GM12892 (cell line): ENCODE data around the gene EXOSC10.
"Not testable (repeated sequence)": the region's sequence is repeated elsewhere in the genome, so short reads cannot be mapped to it uniquely, and the experiment has no call there.

Experiments used
- DNase-seq: peaks from one replicate; pipeline ENCODE4 v3.0.0; 2011; ENCODE audit not compliant: insufficient read length
- FAIRE-seq: peaks from 2 replicates; lab custom pipeline; 2011; peaks lifted over from hg19 to GRCh38; lab: Jason Lieb, UNC
- POLR2A ChIP-seq: IDR thresholded peaks from 2 replicates; pipeline ENCODE4 v1.6.1; 2011; ENCODE audit warnings: low read depth, low read length, control low read depth
- POLR2AphosphoS5 ChIP-seq: IDR thresholded peaks from 2 replicates; pipeline ENCODE4 v1.6.1; 2011; ENCODE audit warnings: low read depth, low read length, control low read depth
- TAF1 ChIP-seq: IDR thresholded peaks from 2 replicates; pipeline ENCODE4 v1.6.1; 2011; ENCODE audit warnings: low read depth, mild to moderate bottlenecking, control low read depth, low read length, borderline replicate concordance

The EXOSC10 gene

DNA sequence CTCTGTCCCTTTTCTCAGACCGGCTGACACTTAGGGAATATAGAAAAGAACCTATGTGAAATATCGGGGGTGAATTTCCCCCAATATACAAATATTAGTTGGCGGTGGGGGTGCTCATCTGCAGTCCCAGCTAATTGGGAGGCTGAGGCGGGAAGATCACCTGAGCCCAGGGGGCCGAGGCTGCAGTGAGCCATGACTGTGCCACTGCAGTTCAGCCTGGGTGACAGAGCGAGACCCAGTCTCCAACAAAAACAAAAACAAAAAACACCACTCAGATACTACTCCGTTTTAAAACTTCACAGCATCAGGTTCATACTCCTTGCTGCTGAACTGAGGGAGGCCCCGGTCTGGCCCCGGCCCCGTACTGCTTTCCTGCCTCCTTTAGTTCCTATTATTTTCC is 5.9 kb upstream of the EXOSC10 start:
- no peak for FAIRE-seq
- no peak for TF ChIP-seq POLR2A
- no peak for TF ChIP-seq TAF1
- no peak for DNase-seq

- DNase-seq (no peak), FAIRE-seq (no peak)
- TF ChIP-seq POLR2AphosphoS5: no peak
- TF ChIP-seq TAF1: no peak
- TF ChIP-seq POLR2A: no peak
Observed at GRCh38 chr1:11101347-11101746, 1.7 kb upstream of the EXOSC10 start.

- FAIRE-seq: not testable (repeated sequence)
Observed at GRCh38 chr1:11100806-11101205, 1.1 kb upstream of the EXOSC10 start.

GRCh38 chr1:11100149-11100493 is 452 bp upstream of the EXOSC10 start:
- FAIRE-seq (no peak), DNase-seq (no peak)
- TF ChIP-seq POLR2AphosphoS5 (no peak), TAF1 (no peak), POLR2A (no peak)

More at GRCh38 chr1:11100806-11101205, 1.1 kb upstream of the EXOSC10 start:
- not testable (repeated sequence) for DNase-seq

- TF ChIP-seq TAF1: no peak
- TF ChIP-seq POLR2A: no peak
- no peak for TF ChIP-seq POLR2AphosphoS5
- no peak for DNase-seq
- FAIRE-seq: peak; percentile 80
Observed at GRCh38 chr1:11098931-11099309, 749 bp downstream of the EXOSC10 start.

DNA sequence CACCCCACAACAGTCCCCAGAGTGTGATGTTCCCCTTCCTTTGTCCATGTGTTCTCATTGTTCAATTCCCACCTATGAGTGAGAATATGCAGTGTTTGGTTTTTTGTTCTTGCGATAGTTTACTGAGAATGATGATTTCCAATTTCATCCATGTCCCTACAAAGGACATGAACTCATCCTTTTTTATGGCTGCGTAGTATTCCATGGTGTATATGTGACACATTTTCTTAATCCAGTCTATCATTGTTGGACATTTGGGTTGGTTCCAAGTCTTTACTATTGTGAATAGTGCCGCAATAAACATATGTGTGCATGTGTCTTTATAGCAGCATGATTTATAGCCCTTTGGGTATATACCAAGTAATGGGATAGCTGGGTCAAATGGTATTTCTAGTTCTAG is 15.9 kb downstream of the EXOSC10 start:
- not testable (repeated sequence) for DNase-seq, FAIRE-seq

GRCh38 chr1:11080931-11081330 is 18.7 kb downstream of the EXOSC10 start:
- DNase-seq (no peak), FAIRE-seq (no peak)
- TF ChIP-seq TAF1 (no peak), POLR2A (no peak), POLR2AphosphoS5 (no peak)

DNA sequence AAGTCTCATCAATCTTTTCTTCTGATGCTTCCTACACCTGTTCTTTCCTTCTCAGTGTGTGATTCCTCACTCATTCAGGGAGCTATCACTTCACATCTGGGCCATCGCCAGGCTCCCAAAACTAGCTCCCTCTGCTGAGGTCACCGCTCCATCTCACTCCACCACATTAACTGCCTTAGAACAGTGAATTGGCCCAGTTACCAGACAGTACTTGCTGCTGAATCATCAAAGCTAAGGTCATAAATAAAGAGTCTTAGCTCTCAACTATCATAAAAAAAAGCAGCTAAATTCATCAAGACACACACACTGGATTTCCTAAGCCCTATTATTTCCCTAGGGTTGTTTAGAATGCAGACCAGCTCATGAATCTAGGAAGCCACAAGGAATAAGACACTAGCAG is 21.0 kb downstream of the EXOSC10 start:
- FAIRE-seq: no peak
- TF ChIP-seq POLR2AphosphoS5 (no peak), POLR2A (no peak), TAF1 (no peak)
- no peak for DNase-seq

DNA sequence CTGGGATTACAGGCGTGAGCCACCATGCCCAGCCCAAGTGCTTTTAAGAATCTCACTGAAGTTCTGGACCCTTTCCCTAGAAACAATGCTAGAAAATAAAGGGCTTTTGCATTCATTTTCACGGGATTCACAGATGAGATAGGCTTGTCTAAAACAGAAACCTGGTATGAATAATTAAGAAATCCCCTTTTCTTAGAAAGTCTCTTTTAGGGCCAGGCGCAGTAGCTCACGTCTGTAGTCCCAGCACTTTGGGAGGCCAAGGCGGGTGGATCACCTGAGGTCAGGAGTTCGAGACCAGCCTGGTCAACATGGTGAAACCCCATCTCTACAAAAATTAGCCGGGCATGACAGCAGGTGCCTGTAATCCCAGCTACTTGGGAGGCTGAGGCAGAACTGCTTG is 26.3 kb downstream of the EXOSC10 start:
- DNase-seq, FAIRE-seq: not testable (repeated sequence)

GRCh38 chr1:11072216-11072917 is 27.3 kb downstream of the EXOSC10 start:
- peak; percentile 83 for FAIRE-seq

GRCh38 chr1:11071463-11072215 is 28.0 kb downstream of the EXOSC10 start:
- DNase-seq (no peak), FAIRE-seq (peak; percentile 24)
- TF ChIP-seq POLR2AphosphoS5: 0 out of 2 replicates have a peak, but pooled peaks have one; percentile 22
- TF ChIP-seq TAF1: no peak

More at GRCh38 chr1:11072216-11072917, 27.3 kb downstream of the EXOSC10 start:
- TF ChIP-seq TAF1 (no peak), POLR2A (no peak), POLR2AphosphoS5 (no peak)
- no peak for DNase-seq

DNA sequence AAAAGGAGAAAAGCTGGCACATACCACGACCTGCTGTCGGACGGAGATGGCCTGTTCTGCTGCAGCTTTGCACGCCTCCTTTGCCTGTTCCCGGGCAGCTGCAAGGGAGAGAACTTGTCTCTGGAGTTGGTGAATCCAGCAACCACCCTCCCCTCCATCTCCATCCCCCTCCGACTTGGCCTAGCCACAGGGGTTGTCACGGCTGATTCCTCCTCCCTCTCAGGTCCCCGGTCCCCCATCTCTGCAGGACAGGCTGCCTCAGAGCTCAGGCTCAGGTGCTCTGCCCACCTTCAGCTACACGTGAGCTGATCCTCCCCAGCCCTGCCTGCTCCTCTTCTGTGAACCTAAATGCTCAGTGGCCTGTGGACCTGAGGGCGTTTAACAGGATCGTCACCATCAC is 28.8 kb downstream of the EXOSC10 start:
- DNase-seq (no peak), FAIRE-seq (no peak)

More for the DNA sequence above, 28.8 kb downstream of the EXOSC10 start:
- TF ChIP-seq POLR2A (no peak), POLR2AphosphoS5 (no peak), TAF1 (no peak)
